GM18873 (cell line): ENCODE measurements around the gene SNRNP70.
"Not testable (repeated sequence)": the region's sequence is repeated elsewhere in the genome, so short reads cannot be mapped to it uniquely, and the experiment has no call there.

Source experiments
- ATAC-seq: cut with Tn5 transposase; IDR thresholded peaks from one replicate; pipeline ENCODE4 v1.9.1; 2021; ENCODE audit warnings: mild to moderate bottlenecking, moderate library complexity, moderate number of reproducible peaks; ENCODE audit not compliant: unreplicated experiment, low FRiP score

The SNRNP70 gene

DNA sequence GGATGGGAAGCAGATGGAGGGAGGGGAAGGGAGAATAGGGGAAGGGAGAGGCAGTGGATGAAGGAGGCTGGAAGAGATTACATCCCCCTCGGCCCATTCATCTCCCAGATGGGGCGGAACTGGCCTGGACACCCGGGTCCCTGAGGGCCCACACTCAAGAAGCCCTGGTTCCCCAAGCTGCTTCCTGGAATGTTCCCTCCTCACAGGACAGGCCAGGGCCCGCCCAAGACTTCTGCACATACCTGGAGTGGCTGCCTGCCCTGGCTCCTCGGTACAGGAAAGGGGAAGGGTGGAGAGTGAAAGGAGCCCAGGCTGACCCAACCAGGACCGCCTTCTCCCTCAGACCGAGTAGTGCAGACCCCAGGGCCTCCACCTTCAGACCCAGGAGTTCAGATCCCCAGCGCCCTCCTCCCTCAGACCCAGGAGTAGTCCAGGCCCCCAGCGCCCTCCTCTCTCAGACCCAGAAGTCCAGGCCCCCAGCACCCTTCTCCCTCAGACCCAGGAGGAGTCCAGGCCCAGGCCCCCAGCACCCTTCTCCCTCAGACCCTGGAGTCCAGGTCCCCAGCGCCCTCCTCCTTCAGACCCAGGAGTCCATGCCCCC lies 21.1 kb upstream of the SNRNP70 start:
- no peak for ATAC-seq

DNA sequence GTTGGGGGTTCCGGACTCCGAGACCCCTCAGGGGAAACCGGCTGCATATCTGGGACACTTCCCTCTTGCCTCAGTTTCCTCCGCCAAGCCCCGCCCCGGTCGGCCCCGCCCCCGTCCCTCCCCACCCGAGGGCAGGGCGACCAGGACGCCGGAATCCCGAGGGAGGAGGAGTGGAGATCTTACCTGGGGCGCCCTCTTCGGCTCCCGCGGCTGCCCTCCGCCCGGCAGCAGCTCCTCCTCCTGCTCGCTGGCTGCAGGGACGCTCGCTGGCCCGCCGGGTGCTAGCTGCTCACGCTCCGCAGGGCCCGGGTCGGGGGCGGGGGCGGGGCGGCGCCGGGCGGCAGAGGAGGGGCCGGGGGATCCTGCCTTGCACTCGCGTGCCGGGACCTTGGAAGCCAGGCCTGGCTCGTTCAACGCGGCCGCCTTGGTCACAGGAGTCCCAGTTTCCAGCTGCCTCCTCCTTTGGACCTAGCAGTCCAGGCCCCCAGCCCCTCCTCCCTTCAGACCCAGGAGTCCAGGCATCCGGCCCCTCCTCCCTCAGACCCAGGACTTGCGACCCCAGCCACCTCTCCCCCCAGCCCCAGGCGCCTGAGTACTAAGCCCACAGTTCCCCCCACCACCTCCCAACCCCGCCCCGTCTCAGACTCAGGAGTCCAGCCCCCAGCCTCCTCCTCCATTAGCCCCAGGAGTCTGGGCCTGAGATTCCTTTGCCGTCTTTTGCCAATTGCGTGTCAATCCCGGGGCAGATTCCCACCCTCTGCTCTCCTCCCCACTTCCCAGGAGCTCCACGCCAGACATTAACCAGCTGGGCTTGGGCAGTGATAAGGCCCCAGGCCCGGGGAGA lies 20.3 kb upstream of the SNRNP70 start, which contains the start of gene NTF4:
Gene NTF4, minus strand, starts transcription at position 51 of the 844 bp plus-strand sequence. CDS start 2,821 bp downstream, outside the sequence.
- no peak for ATAC-seq

DNA sequence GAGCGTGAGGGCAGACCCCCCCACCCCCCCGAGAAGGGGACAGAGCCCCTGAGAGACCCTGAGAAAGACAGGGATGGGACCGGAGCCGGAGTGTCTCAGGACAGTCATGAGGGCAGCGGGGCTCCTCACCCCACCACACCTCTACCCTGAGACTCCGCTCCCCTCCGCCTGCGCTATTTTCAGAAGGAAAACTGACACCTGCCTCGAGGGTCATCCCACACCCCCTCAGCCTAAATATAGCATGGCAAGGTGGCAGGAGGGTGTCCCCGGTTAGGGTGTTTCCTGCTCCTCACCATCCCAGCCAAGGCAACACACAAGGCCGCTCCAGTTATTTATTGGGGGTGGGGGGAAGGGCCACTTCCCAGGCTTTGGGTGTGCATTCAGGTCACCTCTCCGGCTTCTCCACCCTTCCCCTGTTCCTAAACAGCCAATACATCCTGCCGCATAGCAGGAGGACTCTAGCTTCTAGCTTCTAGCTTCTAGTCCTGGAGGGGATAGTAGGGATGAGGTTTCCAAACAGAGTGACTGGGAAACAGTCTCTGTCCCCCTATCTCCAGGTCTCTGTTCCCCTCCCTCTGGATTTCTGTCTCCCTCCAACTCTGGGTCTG lies 19.2 kb upstream of the SNRNP70 start:
- no peak for ATAC-seq

DNA sequence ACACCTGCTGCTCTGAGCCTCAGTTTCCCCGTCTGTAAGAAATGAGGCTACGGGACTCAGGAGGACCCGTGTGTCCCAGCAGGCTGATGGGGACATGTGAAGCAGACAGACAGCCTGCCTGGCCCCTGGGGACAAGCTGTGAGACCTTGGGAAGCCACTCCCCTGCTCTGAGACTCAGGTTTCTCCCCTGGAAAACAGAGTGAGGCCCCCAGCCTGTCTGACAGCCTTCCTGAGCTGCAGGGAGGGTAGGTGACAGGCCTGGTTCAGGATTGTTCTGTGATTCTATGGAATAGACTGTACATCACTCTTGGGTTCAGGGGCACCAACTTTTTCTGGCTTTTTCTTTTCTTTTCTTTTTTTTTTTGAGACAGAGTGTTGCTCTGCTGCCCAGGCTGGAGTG lies 17.7 kb upstream of the SNRNP70 start:
- ATAC-seq = no peak

DNA sequence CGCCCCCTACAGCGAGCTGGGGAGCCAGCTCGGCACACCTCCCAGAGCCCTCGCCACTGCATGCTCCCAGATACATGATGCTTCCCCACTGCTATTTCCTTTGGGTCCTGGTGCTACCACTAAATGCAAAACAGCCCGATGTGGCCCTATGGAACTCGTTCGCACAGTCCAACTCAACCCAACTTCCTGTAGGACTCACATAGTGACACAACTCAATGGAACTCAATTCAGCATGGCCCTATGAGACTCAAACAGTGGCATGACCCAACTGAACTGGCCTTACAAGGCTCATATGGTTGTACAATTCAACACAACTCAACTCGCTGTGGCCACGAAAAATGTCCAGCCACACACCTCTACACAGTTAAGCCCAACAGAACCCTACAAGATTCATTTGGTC lies 16.2 kb upstream of the SNRNP70 start:
- ATAC-seq = no peak

DNA sequence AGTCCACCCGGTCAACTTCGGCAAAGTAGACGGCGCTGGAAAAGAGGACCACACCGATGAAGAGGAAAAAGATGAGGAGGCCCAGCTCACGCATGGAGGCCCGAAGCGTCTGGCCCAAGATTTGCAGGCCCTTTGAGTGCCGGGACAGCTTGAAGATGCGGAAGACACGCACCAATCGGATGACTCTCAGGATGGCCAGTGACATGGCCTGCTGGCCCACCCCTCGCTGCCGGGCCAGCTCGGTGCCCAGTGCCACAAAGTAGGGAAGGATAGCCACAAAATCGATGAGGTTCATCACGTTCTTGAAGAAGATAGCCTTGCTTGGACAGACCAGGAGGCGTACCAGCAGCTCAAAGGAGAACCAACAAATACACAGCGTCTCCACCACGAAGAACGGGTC lies 14.8 kb upstream of the SNRNP70 start:
- no peak for ATAC-seq

DNA sequence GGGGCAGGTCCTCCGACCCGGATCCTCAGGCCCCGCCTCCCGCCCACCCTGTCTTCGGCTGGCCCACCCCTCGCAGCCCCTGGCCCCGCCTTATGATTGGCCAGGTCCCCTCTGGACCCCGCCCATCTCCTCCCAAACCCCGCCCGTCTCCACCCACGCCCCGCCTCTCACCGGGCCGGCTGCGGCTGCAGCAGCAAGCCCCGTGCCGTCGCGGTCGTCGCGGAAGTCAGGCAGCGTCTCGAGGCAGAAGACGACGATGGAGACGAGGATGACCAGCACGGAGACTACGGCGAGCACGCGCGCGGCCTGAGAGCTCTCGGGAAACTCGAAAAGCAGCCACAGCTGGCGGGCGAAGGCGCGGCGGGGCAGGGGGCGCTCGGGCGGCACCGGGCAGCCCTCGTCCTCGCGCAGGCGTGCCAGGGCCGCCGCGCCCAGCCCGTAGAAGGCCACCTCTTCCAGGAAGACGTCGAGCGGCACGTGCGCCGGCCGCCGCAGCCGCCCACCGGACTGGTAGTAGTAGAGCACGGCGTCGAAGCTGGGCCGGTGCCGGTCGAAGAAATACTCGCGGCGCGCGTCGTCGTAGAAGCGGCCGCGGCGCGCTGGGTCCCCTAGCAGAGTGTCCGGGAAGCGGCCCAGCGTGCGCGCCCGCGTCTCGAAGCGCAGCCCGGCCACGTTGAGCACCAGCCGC lies 13.2 kb upstream of the SNRNP70 start:
- ATAC-seq = no peak

DNA sequence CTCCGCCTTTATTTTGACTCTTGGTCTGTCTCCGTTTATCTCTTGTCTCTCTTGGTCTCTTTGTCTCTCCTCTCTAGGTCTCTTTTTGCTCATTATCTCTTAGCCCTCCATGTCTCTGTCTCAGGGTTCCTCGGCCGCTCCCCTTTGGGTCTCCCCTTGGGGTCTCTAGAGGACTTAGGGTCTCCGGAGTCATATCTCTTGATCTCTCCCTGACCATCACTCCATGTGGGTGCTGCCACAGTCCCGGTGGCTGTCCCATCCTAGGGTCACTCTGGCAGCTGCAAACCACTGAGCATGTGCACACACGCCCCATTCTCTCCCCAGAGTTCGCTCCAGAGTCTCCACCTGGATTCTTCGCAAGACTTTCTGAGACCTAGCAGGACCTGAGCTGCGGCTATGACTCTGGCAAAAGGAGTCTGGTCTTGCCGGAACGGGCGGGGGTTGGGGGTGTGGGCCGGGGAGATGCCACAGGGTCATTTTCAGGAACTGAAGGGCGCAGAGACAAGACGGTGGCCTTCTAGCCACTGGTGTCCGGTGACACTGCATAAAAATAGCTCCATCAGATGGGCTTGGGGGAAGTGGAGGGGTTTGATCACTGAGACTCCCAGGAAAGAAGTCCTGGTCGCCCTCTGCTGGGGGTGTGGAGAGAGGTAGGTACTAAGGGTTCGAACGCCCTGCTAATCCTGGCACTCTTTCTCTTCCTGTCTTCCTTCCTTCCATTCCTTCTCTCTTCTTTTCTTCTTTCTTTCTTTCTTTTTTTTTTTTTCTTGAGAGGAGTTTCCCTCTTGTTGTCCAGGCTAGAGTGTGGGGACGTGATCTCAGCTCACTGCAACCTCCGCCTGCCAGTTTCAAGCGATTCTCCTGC lies 11.5 kb upstream of the SNRNP70 start:
- ATAC-seq = no peak

DNA sequence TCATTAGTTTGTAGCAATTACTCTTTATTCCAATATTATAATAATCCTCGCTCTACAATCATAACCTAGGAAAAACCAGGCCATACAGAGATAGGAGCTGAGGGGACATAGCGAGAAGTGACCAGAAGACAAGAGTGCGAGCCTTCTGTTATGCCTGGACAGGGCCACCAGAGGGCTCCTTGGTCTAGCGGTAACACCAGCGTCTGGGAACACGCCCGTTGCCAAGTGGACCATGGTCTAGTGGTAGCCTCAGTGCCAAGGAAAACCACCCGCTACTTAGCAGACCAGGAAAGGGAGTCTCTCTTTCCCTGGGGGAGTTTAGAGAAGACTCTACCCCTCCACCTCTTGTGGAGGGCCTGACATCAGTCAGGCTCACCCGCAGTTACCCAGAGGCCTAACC lies 10.4 kb upstream of the SNRNP70 start:
- ATAC-seq = not testable (repeated sequence)

DNA sequence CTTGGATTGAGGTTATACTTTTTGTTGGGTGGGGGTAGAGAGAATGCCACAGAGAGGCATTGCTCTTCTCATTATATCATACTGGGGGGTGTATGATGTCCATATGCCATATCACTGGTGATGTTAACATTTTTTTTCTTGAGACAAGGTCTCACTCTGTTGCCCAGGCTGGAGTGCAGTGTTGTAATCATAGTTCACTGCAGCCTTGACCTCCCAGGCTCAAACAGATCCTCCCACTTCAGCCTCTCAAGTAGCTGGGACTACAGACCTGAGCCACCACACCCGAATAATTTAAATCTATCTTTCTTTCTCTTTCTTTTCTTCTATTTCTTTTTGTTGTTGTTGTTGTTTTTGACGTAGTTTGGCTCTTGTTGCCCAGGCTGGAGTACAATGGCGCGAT lies 4.9 kb upstream of the SNRNP70 start:
- no peak for ATAC-seq

DNA sequence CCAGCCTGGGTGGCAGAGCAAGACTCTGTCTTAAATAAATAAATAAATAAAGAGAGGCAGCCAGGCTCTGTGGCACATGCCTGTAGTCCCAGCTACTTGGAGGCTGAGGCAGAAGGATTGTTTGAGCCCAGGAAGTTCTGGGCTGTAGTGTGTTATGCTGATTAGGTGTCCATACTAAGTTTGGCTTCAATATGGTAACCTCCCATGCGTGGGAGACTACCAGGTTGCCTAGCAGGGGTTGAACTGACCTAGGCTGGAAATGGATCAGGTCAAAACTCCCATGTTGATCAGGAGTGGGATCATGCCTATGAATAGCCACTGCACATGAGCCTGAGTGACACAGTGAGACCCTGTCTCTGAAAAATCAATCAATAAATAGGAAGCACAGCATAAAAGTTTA lies 4.0 kb upstream of the SNRNP70 start:
- no peak for ATAC-seq

DNA sequence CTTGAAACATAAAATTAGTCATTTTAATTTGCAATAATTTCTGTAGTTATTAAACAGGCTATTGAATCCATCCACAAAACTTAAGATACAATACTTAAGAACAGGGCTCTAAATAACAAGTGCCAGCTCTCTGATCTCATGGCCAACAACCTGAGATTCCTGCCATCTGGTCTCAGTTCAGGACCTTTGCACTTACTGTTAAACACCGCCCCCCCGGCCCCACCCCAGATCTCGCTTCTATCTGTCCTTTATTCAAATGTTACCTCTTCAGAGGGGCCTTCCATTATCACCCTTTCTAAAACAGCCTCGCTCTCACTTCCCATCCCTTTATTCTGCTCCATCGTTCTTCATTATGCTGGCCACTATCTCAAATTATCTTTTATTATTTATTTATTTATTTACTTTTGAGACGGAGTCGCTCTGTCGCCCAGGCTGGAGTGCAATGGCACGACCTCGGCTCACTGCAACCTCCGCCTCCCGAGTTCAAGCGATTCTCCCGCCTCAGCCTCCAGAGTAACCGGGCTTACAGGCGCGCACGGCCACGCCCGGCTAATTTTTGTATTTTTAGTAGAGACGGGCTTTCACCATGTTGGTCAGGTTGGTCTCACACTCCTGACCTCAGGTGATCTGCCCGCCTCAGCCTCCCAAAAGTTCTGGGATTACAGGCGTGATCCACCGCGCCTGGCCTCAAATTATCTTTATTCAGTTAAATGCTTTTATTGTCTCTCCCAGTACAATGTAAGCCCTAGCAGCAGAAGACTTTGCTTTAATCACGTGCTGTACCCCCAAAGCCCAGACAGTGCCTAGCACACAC lies 838 bp upstream of the SNRNP70 start:
- ATAC-seq = no peak

DNA sequence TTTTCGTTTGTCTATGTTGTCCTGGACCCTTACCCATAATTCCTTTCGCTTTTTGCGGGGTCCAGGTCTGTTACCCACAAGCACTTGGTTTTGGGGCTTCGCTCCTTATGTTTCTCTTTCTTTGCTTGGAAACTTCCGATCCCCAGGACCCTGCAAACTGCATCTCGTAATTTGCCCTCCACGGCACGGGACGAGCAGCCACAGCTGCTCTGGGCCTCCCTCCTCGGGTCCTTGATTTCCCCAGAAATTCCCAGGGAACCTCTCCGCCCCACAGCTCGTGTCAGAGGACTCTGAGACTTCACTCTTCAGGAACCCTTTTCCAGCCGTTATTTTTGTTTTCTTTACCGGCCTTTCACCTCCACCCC lies 599 bp downstream of the SNRNP70 start:
- ATAC-seq = no peak

DNA sequence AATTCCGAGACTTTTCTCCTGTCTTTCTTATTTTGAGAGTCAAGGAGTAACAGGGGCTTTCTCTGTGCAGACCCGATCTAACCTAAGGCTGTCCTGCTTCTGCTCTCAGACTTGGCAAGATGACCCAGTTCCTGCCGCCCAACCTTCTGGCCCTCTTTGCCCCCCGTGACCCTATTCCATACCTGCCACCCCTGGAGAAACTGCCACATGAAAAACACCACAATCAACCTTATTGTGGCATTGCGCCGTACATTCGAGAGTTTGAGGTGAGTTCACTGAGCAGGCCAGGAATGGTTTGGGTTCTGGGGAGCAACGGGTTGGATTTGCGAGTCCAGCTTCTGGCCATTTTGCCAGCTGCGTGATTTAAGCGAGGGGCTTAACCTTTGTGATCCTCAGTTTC lies 1.0 kb downstream of the SNRNP70 start:
- no peak for ATAC-seq

DNA sequence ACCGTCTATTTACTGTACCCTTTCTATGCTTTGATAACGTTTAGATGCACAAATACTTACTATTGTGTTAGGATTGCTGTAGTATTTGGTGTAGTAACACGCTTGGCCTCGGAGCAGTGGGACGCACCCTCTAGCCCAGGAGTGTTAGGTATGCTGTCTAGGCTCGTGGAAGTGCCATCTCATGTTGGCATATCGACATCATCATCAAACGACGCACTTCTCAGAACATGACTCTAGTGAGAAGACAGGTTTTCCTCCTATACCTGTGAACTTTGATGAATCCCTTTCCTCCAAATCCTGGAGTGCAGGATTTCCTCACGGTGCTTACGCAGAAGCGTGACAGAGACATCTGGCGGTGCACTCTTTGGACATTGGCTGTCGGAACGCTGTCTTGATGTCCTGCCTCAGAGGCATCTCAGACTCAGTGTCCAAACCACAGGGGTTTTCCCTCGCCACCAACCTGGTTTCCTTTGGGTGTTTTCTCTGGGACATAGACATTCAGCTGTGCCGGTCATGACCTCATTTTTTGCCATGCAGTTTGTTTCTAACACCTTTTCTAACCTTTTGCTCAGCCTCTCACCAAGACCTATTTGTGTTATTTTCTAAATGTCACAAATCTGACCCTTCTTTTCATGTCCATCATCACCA lies 6.3 kb downstream of the SNRNP70 start:
- no peak for ATAC-seq

DNA sequence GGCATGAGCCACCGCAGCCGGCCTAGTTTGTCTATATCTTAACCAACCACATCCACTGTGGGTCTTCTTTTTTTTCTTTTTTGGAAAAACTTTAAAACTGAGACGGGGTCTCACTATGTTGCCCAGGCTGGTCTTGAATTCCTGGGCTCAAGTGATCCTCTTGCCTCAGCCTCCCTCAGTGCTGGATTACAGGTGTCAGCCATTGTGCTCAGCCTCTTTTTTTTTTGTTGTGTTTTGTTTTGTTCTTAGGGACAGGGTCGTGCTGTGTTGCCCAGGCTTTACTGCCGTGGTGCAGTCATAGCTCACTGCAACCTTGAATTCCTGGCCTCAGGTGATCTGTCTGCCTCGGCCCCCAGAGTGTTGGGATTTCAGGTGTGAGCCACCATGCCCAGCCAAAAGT lies 7.4 kb downstream of the SNRNP70 start:
- ATAC-seq = no peak

DNA sequence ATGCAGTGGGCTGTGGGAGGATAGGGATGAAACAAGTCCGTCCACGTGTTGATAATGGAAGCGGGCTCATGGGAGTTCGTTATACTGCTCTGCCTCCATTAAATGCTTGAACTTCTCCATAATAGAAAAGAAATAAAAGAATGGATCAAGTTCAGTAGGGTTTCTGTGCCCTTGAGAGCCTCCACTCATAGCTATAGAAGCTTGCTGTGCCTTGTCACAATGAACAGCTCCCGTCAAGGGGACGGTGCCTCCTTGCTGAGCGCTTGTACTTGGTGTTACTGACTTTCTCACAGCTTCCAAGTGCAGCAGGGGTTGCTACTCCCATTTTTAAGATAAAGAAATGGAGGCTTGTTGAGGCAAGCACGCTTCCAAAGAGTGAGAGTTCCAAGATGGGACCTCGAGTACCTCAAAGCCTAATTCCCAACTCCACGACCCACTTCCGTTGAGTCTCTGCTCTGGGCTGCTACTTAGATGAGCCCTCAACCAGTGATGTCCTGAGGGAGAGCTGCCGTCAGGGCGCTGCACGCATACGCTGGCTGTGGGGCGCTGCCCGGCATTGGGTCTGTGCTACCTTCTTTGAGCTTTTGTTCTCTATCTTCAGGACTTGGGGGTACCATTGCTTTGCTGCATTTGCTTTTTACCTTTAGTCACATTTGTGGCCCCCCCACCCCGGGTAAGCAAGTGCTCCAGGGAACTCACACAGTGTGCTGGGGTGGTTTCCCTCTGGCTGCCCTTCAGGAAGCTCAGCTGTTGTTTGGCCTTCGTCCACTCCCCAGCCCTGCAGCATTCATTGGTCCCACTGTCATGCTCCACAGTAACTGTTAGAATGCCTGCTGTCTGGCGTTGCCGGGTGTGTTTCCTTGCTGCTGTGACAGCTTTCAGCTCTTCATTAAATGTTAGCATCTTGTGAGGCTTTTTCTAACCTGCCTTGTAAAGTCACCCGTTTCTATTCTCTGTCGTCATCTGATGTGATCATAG lies 9.5 kb downstream of the SNRNP70 start:
- ATAC-seq = no peak
